Measurements from ENCODE around the gene OSBPL1A. TPM values are rescaled to one million over a fixed set of nuclear protein-coding genes. Genes with fewer than 3 reads are reported as not detected.

Gene OSBPL1A
- total RNA-seq, 4 donors from 2014 or later: 31.0 to 42.2 (median 32.4) TPM

GRCh38 chr18:24277516-24278195, 120.0 kb downstream of the OSBPL1A start:
- H3K9me3 ChIP-seq: no peaks in the 10 kb centered on the region
- DNase-seq (ENCODE audit: low spot score in 2 of 2): no peak
- H3K27ac ChIP-seq: no peak overlapping the region
- TF ChIP-seq CTCF (IDR thresholded peaks at IDR 0.05): no peak
- no peak for TF ChIP-seq POLR2A (IDR thresholded peaks at IDR 0.05)
- no peak for TF ChIP-seq POLR2AphosphoS5 (IDR thresholded peaks at IDR 0.05)
- TF ChIP-seq EP300 (IDR thresholded peaks at IDR 0.05): no peak
- H3K36me3 ChIP-seq: no peaks in the 10 kb centered on the region
- peaks cover 7% of the 10 kb centered on the region for H3K4me1 ChIP-seq
- no peak overlapping the region for H3K4me3 ChIP-seq
- WGBS: 87% methylated on average over 4 of the region's 4 CpGs
- no peaks in the 10 kb centered on the region for H3K27me3 ChIP-seq

GRCh38 chr18:24276994-24277393, 120.6 kb downstream of the OSBPL1A start:
- peaks cover 11% of the 10 kb centered on the region for H3K4me1 ChIP-seq
- no peaks in the 10 kb centered on the region for H3K36me3 ChIP-seq
- H3K27me3 ChIP-seq: no peaks in the 10 kb centered on the region
- H3K4me3 ChIP-seq: no peak overlapping the region
- H3K27ac ChIP-seq: no peak overlapping the region
- TF ChIP-seq CTCF (IDR thresholded peaks at IDR 0.05) (no peak), POLR2AphosphoS5 (IDR thresholded peaks at IDR 0.05) (no peak), EP300 (IDR thresholded peaks at IDR 0.05) (no peak), POLR2A (IDR thresholded peaks at IDR 0.05) (no peak)
- no peak for DNase-seq (ENCODE audit: low spot score in 2 of 2)
- H3K9me3 ChIP-seq: no peaks in the 10 kb centered on the region

GRCh38 chr18:24274837-24275236, 122.8 kb downstream of the OSBPL1A start:
- 47% methylated on average over 3 of the region's 3 CpGs for WGBS
- no peak for DNase-seq (ENCODE audit: low spot score in 2 of 2)

GRCh38 chr18:24273596-24273995, 124.0 kb downstream of the OSBPL1A start:
- no peaks in the 10 kb centered on the region for H3K27me3 ChIP-seq
- 98% methylated on average over 2 of the region's 2 CpGs for WGBS
- no peak for DNase-seq (ENCODE audit: low spot score in 2 of 2)

More at GRCh38 chr18:24274837-24275236, 122.8 kb downstream of the OSBPL1A start:
- H3K27ac ChIP-seq: peak overlapping the region; percentile 24
- no peaks in the 10 kb centered on the region for H3K9me3 ChIP-seq
- TF ChIP-seq CTCF (IDR thresholded peaks at IDR 0.05) (no peak), POLR2A (IDR thresholded peaks at IDR 0.05) (no peak), EP300 (IDR thresholded peaks at IDR 0.05) (no peak), POLR2AphosphoS5 (IDR thresholded peaks at IDR 0.05) (no peak)
- H3K4me1 ChIP-seq: peaks cover 25% of the 10 kb centered on the region
- no peak overlapping the region for H3K4me3 ChIP-seq
- H3K36me3 ChIP-seq: no peaks in the 10 kb centered on the region
- H3K27me3 ChIP-seq: no peaks in the 10 kb centered on the region

GRCh38 chr18:24272229-24272525, 125.4 kb downstream of the OSBPL1A start:
- no peak for TF ChIP-seq CTCF (IDR thresholded peaks at IDR 0.05)
- no peak for TF ChIP-seq POLR2AphosphoS5 (IDR thresholded peaks at IDR 0.05)
- TF ChIP-seq EP300 (IDR thresholded peaks at IDR 0.05): no peak
- TF ChIP-seq POLR2A (IDR thresholded peaks at IDR 0.05): no peak
- Histone ChIP-seq H3K36me3 (no peaks in the 10 kb centered on the region), H3K4me1 (peaks cover 34% of the 10 kb centered on the region), H3K4me3 (peak overlapping the region; percentile 81), H3K27ac (peak overlapping the region; percentile 76), H3K27me3 (no peaks in the 10 kb centered on the region), H3K9me3 (no peaks in the 10 kb centered on the region)
- 9% methylated on average over 9 of the region's 9 CpGs for WGBS
- DNase-seq (ENCODE audit: low spot score in 2 of 2): no peak

More at GRCh38 chr18:24273596-24273995, 124.0 kb downstream of the OSBPL1A start:
- Histone ChIP-seq H3K27ac (no peak overlapping the region), H3K4me1 (peaks cover 34% of the 10 kb centered on the region), H3K4me3 (no peak overlapping the region), H3K36me3 (no peaks in the 10 kb centered on the region), H3K9me3 (no peaks in the 10 kb centered on the region)
- TF ChIP-seq EP300 (IDR thresholded peaks at IDR 0.05) (no peak), CTCF (IDR thresholded peaks at IDR 0.05) (no peak), POLR2A (IDR thresholded peaks at IDR 0.05) (no peak), POLR2AphosphoS5 (IDR thresholded peaks at IDR 0.05) (no peak)

Data from suprapubic skin (tissue), 4 donors.